HL-60 (cell line): ENCODE results near the gene NME7.

ENCODE experiments used
- GABPA ChIP-seq: IDR thresholded peaks from 2 replicates; pipeline ENCODE4 v1.6.1; 2012; ENCODE audit warnings: low read depth
- POLR2AphosphoS5 ChIP-seq: IDR thresholded peaks from 2 replicates; pipeline ENCODE4 v1.6.1; 2012; ENCODE audit warnings: low read depth
- SPI1 ChIP-seq: IDR thresholded peaks from 2 replicates; pipeline ENCODE4 v1.6.1; 2012; ENCODE audit warnings: low read depth, mild to moderate bottlenecking, borderline replicate concordance
- TF ChIP-seq, protein P1 (sequence below): IDR thresholded peaks from 2 replicates; pipeline ENCODE4 v1.6.1; 2012; ENCODE audit warnings: low read depth; ENCODE audit not compliant: insufficient replicate concordance
- TF ChIP-seq, protein P2 (sequence below): IDR thresholded peaks from one replicate; pipeline ENCODE4 v1.5.1; 2011; ENCODE audit warnings: low read length, control low read depth, inconsistent platforms; ENCODE audit not compliant: insufficient read depth

DNA sequence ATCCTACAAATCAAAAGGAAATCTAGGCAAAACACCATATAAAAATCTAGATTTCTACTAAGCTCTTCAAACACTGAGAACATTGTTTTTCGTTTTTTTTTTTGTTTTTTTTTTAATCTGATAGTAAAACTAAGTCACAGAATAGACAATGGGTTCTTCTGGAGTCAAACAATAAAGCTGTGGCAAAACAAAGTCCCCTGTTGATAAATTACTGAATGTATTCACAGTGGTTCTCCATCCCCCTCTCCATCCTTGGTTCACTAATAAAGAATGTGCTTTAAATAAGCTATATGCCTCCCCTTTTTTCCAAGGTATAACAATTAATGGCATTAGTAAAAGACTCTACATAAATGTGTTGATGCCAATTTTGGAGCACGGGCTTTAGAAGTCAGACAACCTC is 277.8 kb downstream of the NME7 start:
- TF ChIP-seq POLR2AphosphoS5 = no peak
- TF ChIP-seq, protein P1, sequence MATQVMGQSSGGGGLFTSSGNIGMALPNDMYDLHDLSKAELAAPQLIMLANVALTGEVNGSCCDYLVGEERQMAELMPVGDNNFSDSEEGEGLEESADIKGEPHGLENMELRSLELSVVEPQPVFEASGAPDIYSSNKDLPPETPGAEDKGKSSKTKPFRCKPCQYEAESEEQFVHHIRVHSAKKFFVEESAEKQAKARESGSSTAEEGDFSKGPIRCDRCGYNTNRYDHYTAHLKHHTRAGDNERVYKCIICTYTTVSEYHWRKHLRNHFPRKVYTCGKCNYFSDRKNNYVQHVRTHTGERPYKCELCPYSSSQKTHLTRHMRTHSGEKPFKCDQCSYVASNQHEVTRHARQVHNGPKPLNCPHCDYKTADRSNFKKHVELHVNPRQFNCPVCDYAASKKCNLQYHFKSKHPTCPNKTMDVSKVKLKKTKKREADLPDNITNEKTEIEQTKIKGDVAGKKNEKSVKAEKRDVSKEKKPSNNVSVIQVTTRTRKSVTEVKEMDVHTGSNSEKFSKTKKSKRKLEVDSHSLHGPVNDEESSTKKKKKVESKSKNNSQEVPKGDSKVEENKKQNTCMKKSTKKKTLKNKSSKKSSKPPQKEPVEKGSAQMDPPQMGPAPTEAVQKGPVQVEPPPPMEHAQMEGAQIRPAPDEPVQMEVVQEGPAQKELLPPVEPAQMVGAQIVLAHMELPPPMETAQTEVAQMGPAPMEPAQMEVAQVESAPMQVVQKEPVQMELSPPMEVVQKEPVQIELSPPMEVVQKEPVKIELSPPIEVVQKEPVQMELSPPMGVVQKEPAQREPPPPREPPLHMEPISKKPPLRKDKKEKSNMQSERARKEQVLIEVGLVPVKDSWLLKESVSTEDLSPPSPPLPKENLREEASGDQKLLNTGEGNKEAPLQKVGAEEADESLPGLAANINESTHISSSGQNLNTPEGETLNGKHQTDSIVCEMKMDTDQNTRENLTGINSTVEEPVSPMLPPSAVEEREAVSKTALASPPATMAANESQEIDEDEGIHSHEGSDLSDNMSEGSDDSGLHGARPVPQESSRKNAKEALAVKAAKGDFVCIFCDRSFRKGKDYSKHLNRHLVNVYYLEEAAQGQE = no peak
- TF ChIP-seq, protein P2, sequence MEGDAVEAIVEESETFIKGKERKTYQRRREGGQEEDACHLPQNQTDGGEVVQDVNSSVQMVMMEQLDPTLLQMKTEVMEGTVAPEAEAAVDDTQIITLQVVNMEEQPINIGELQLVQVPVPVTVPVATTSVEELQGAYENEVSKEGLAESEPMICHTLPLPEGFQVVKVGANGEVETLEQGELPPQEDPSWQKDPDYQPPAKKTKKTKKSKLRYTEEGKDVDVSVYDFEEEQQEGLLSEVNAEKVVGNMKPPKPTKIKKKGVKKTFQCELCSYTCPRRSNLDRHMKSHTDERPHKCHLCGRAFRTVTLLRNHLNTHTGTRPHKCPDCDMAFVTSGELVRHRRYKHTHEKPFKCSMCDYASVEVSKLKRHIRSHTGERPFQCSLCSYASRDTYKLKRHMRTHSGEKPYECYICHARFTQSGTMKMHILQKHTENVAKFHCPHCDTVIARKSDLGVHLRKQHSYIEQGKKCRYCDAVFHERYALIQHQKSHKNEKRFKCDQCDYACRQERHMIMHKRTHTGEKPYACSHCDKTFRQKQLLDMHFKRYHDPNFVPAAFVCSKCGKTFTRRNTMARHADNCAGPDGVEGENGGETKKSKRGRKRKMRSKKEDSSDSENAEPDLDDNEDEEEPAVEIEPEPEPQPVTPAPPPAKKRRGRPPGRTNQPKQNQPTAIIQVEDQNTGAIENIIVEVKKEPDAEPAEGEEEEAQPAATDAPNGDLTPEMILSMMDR = no peak
- TF ChIP-seq GABPA = no peak
- TF ChIP-seq SPI1 = no peak
